HepG2 (cell line): ENCODE results near the gene MIDN. TPM values are rescaled to one million over a fixed set of nuclear protein-coding genes. Genes with fewer than 3 reads are reported as not detected.

Experiments used
- CENPX ChIP-seq: sonication (generic); formaldehyde crosslinking; IDR thresholded peaks from 2 replicates; pipeline ENCODE4 v1.9.0; 2021; ENCODE audit warnings: mild to moderate bottlenecking, missing genetic modification reagents, moderate library complexity
- CHD2 ChIP-seq: IDR thresholded peaks from 2 replicates; pipeline ENCODE4 v1.6.1; 2011; ENCODE audit warnings: low read depth, low read length, improper control_type of control experiment
- EZH2 ChIP-seq: conservative IDR thresholded peaks from 2 replicates; pipeline ENCODE4 v1.6.1; 2012; ENCODE audit warnings: mild to moderate bottlenecking, low read depth, low read length, moderate library complexity
- POLR2G ChIP-seq: fragments of 200-400 bp; formaldehyde crosslinking; IDR thresholded peaks from 2 replicates; pipeline ENCODE4 v1.6.1; 2018; ENCODE audit warnings: mild to moderate bottlenecking, low read depth, low read length, moderate library complexity
- RARA ChIP-seq: IDR thresholded peaks from 2 replicates; pipeline ENCODE4 v1.6.1; 2016; ENCODE audit warnings: missing genetic modification reagents, missing compliant biosample characterization
- ZNF224 ChIP-seq: sonication (generic); formaldehyde crosslinking; IDR thresholded peaks from 2 replicates; pipeline ENCODE4 v1.5.0; 2020; ENCODE audit warnings: mild to moderate bottlenecking, missing genetic modification reagents
- polyA plus RNA-seq, 8 experiments: library from polyadenylated mRNA; depleted of rRNA in 3 of 8; stranded (reverse) in 7 of 8; unstranded in 1 of 8; fragments of >200 nt; fragmentation: Illumina TruSeq in 4 of 8; extraction: Trizol in 4 of 8; gene quantifications; 2 replicates each; pipeline versions ENCODE4 v1.2.1 to v1.2.3, GENCODE V29; 2011 to 2016; ENCODE audit warnings: low read depth in 4 of 8, missing spikeins in 1 of 8, mixed read lengths in 1 of 8; ENCODE audit not compliant: insufficient read depth in 1 of 8
- total RNA-seq, 5 experiments: library from RNA; depleted of rRNA; stranded (reverse); fragments of >200 nt; fragmentation: Illumina TruSeq; extraction: Trizol; gene quantifications; 2 replicates each; pipeline ENCODE4 v1.2.3, GENCODE V29; 2016; ENCODE audit warnings: low read depth in 1 of 5
- TF ChIP-seq, protein P1 (sequence below): sonication (generic); formaldehyde crosslinking; IDR thresholded peaks from 2 replicates; pipeline ENCODE4 v1.8.0; 2022; ENCODE audit warnings: mild to moderate bottlenecking, missing genetic modification reagents, moderate library complexity
- TF ChIP-seq, protein P2 (sequence below): sonication (generic); formaldehyde crosslinking; IDR thresholded peaks from 2 replicates; pipeline ENCODE4 v1.4.0; 2020; ENCODE audit warnings: missing genetic modification reagents
- TF ChIP-seq, protein P3 (sequence below): sonication (generic); formaldehyde crosslinking; IDR thresholded peaks from 2 replicates; pipeline ENCODE4 v1.5.1; 2020; ENCODE audit warnings: mild to moderate bottlenecking, missing genetic modification reagents, borderline replicate concordance

Gene MIDN
- total and polyA plus RNA-seq, 2 of the 13 experiments (the other 11 are each of a cell fraction or from before 2014, with no cell fraction given): 8.4 to 18.0 TPM

DNA sequence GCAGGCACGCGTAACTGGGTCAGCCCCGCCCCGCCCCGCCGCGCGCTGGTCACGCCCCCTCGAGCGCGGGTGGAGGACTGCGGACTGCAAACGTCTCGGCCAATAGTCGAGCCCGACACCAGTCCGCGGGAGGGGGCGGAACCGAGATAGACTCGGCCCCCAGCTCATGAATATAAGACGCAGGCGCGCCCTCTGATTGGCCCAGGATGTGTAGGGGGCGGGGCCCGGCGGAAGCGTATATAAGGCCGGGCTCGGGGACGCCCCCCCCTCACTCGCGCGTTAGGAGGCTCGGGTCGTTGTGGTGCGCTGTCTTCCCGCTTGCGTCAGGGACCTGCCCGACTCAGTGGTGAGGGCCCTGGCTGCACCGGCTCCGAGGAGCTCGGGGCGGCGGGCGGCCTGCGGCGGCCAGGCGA is 20.7 kb downstream of the MIDN start, which contains the start of gene CIRBP (continued):
- TF ChIP-seq, protein P1, sequence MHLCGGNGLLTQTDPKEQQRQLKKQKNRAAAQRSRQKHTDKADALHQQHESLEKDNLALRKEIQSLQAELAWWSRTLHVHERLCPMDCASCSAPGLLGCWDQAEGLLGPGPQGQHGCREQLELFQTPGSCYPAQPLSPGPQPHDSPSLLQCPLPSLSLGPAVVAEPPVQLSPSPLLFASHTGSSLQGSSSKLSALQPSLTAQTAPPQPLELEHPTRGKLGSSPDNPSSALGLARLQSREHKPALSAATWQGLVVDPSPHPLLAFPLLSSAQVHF (CRISPR knock-in tag): no peak
- TF ChIP-seq ZNF224 (CRISPR knock-in tag): no peak
- TF ChIP-seq, protein P2, sequence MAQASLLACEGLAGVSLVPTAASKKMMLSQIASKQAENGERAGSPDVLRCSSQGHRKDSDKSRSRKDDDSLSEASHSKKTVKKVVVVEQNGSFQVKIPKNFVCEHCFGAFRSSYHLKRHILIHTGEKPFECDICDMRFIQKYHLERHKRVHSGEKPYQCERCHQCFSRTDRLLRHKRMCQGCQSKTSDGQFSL (CRISPR knock-in tag): peak; percentile 98
- TF ChIP-seq RARA (CRISPR knock-in tag): no peak; the same call in 1 of the 2 replicates
- peak; percentile 99 for TF ChIP-seq POLR2G
- peak; percentile 28; the same call in 1 of the 2 replicates for TF ChIP-seq CHD2
- no peak for TF ChIP-seq CENPX (CRISPR knock-in tag)
- TF ChIP-seq EZH2: no peak
- TF ChIP-seq, protein P3, sequence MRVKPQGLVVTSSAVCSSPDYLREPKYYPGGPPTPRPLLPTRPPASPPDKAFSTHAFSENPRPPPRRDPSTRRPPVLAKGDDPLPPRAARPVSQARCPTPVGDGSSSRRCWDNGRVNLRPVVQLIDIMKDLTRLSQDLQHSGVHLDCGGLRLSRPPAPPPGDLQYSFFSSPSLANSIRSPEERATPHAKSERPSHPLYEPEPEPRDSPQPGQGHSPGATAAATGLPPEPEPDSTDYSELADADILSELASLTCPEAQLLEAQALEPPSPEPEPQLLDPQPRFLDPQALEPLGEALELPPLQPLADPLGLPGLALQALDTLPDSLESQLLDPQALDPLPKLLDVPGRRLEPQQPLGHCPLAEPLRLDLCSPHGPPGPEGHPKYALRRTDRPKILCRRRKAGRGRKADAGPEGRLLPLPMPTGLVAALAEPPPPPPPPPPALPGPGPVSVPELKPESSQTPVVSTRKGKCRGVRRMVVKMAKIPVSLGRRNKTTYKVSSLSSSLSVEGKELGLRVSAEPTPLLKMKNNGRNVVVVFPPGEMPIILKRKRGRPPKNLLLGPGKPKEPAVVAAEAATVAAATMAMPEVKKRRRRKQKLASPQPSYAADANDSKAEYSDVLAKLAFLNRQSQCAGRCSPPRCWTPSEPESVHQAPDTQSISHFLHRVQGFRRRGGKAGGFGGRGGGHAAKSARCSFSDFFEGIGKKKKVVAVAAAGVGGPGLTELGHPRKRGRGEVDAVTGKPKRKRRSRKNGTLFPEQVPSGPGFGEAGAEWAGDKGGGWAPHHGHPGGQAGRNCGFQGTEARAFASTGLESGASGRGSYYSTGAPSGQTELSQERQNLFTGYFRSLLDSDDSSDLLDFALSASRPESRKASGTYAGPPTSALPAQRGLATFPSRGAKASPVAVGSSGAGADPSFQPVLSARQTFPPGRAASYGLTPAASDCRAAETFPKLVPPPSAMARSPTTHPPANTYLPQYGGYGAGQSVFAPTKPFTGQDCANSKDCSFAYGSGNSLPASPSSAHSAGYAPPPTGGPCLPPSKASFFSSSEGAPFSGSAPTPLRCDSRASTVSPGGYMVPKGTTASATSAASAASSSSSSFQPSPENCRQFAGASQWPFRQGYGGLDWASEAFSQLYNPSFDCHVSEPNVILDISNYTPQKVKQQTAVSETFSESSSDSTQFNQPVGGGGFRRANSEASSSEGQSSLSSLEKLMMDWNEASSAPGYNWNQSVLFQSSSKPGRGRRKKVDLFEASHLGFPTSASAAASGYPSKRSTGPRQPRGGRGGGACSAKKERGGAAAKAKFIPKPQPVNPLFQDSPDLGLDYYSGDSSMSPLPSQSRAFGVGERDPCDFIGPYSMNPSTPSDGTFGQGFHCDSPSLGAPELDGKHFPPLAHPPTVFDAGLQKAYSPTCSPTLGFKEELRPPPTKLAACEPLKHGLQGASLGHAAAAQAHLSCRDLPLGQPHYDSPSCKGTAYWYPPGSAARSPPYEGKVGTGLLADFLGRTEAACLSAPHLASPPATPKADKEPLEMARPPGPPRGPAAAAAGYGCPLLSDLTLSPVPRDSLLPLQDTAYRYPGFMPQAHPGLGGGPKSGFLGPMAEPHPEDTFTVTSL (CRISPR knock-in tag): no peak
